ENCODE data around the gene LMNTD1. TPM values are rescaled to one million over a fixed set of nuclear protein-coding genes. Genes with fewer than 3 reads are reported as not detected.

LMNTD1 gene
- total RNA-seq, 2 experiments from 2014 or later, result not detected

GRCh38 chr12:25449007-25449406 lies 104.1 kb downstream of the LMNTD1 start:
- CTCF ChIA-PET, result no interaction called here
- POLR2A ChIA-PET, result no interaction called here
- no peak overlapping the region for H3K27ac ChIP-seq (ENCODE audit: low read depth in 1 of 2, low read length in 2 of 2)
- ATAC-seq (ENCODE audit: poor library complexity) (no peak), DNase-seq (no peak)
- no peaks in the 10 kb centered on the region for H3K4me1 ChIP-seq (ENCODE audit: insufficient read depth, low read length)
- no peak overlapping the region for H3K4me3 ChIP-seq (ENCODE audit: low read length)
- intact Hi-C loops (cut with DNase I, micrococcal nuclease), result no loop called here
- H3K4me3 Mint-ChIP-seq, result no peak overlapping the region
- no peak overlapping the region for H3K27ac Mint-ChIP-seq
- H3K27me3 Mint-ChIP-seq, result peaks cover 8% of the 10 kb centered on the region
- no peaks in the 10 kb centered on the region for H3K9me3 Mint-ChIP-seq
- H3K9me3 ChIP-seq (ENCODE audit: control insufficient read depth in 1 of 2, insufficient read depth in 1 of 2, low read length in 2 of 2), result no peaks in the 10 kb centered on the region
- no peaks in the 10 kb centered on the region for H3K27me3 ChIP-seq (ENCODE audit: control insufficient read depth in 1 of 2, insufficient read depth in 2 of 2, low read length in 2 of 2)
- H3K36me3 ChIP-seq (ENCODE audit: insufficient read depth, low read length), result no peaks in the 10 kb centered on the region
- H3K4me1 Mint-ChIP-seq (ENCODE audit: low read depth), result no peaks in the 10 kb centered on the region
- no peak for TF ChIP-seq CTCF (IDR thresholded peaks at IDR 0.05)
- no peaks in the 10 kb centered on the region for H3K36me3 Mint-ChIP-seq (ENCODE audit: low read depth)

GRCh38 chr12:25447046-25447445 lies 106.0 kb downstream of the LMNTD1 start:
- Mint-ChIP-seq H3K27ac (no peak overlapping the region), H3K4me3 (no peak overlapping the region), H3K27me3 (peaks cover 8% of the 10 kb centered on the region), H3K36me3 (ENCODE audit: low read depth) (no peaks in the 10 kb centered on the region), H3K9me3 (no peaks in the 10 kb centered on the region), H3K4me1 (ENCODE audit: low read depth) (no peaks in the 10 kb centered on the region)
- DNase-seq (no peak), ATAC-seq (ENCODE audit: poor library complexity) (no peak)
- no peaks in the 10 kb centered on the region for H3K4me1 ChIP-seq (ENCODE audit: insufficient read depth, low read length)
- H3K27me3 ChIP-seq (ENCODE audit: control insufficient read depth in 1 of 2, insufficient read depth in 2 of 2, low read length in 2 of 2), result no peaks in the 10 kb centered on the region
- H3K9me3 ChIP-seq (ENCODE audit: control insufficient read depth in 1 of 2, insufficient read depth in 1 of 2, low read length in 2 of 2), result no peaks in the 10 kb centered on the region
- H3K27ac ChIP-seq (ENCODE audit: low read depth in 1 of 2, low read length in 2 of 2), result no peak overlapping the region
- TF ChIP-seq CTCF (IDR thresholded peaks at IDR 0.05), result no peak
- ChIA-PET CTCF (no interaction called here), POLR2A (no interaction called here)
- H3K36me3 ChIP-seq (ENCODE audit: insufficient read depth, low read length), result no peaks in the 10 kb centered on the region
- H3K4me3 ChIP-seq (ENCODE audit: low read length), result no peak overlapping the region
- intact Hi-C loops (cut with DNase I, micrococcal nuclease), result no loop called here

- CTCF ChIA-PET, result no interaction called here
Measured at GRCh38 chr12:25438638-25439037, 114.4 kb downstream of the LMNTD1 start.

More at GRCh38 chr12:25438638-25439037, 114.4 kb downstream of the LMNTD1 start:
- H3K9me3 Mint-ChIP-seq, result no peaks in the 10 kb centered on the region
- Histone ChIP-seq H3K27ac (ENCODE audit: low read depth in 1 of 2, low read length in 2 of 2) (no peak overlapping the region), H3K36me3 (ENCODE audit: insufficient read depth, low read length) (no peaks in the 10 kb centered on the region), H3K9me3 (ENCODE audit: control insufficient read depth in 1 of 2, insufficient read depth in 1 of 2, low read length in 2 of 2) (no peaks in the 10 kb centered on the region), H3K27me3 (ENCODE audit: control insufficient read depth in 1 of 2, insufficient read depth in 2 of 2, low read length in 2 of 2) (no peaks in the 10 kb centered on the region), H3K4me1 (ENCODE audit: insufficient read depth, low read length) (peaks cover 4% of the 10 kb centered on the region), H3K4me3 (ENCODE audit: low read length) (no peak overlapping the region)
- H3K4me1 Mint-ChIP-seq (ENCODE audit: low read depth), result peaks cover 8% of the 10 kb centered on the region
- no peak overlapping the region for H3K27ac Mint-ChIP-seq
- no peaks in the 10 kb centered on the region for H3K27me3 Mint-ChIP-seq
- intact Hi-C loops (cut with DNase I, micrococcal nuclease), result no loop called here
- no peak overlapping the region for H3K4me3 Mint-ChIP-seq
- TF ChIP-seq CTCF (IDR thresholded peaks at IDR 0.05), result no peak
- POLR2A ChIA-PET, result no interaction called here
- ATAC-seq (ENCODE audit: poor library complexity) (no peak), DNase-seq (no peak)
- no peaks in the 10 kb centered on the region for H3K36me3 Mint-ChIP-seq (ENCODE audit: low read depth)
